Endothelial cell of umbilical vein (primary cell): ENCODE measurements around the gene AREG. TPM values are rescaled to one million over a fixed set of nuclear protein-coding genes. Genes with fewer than 3 reads are reported as not detected.
A peak's percentile ranks its signal among the peaks of the same experiment; 100 is the strongest.

Source experiments
- BruUV-seq: library from RNA; stranded (reverse); fragments of 400-500 nt; replicated peaks from 2 replicates; lab custom pipeline; 2021; lab: Mats Ljungman, UMichigan
- CTCF ChIA-PET: fragments of 300-600, 350-600 bp; sonication (Branson Sonifier 250); formaldehyde crosslinking; loops from one replicate; lab custom pipeline; 2021; ENCODE audit warnings: antibody characterized with exemption, inconsistent platforms; lab: Charles Lee
- POLR2A ChIA-PET: fragments of 300-600, 350-600 bp; sonication (Branson Sonifier 250); formaldehyde crosslinking; loops from one replicate; lab custom pipeline; 2021; ENCODE audit warnings: antibody characterized with exemption, inconsistent platforms; lab: Charles Lee
- DNase-seq: peaks from one replicate; pipeline ENCODE4 v3.0.0-alpha.2; 2011; ENCODE audit warnings: low read depth, low spot score
- FAIRE-seq: peaks from 2 replicates; lab custom pipeline; 2011; peaks lifted over from hg19 to GRCh38; lab: Jason Lieb, UNC
- H2AFZ ChIP-seq: 2 replicates; pipeline ENCODE4 v1.6.0; 2012; ENCODE audit warnings: low read depth, low read length, control low read depth, inconsistent platforms
- H3K27ac ChIP-seq: 2 replicates; pipeline ENCODE4 v1.5.1; 2011; ENCODE audit warnings: low read depth, mild to moderate bottlenecking, control low read depth, low read length, moderate library complexity; ENCODE audit not compliant: insufficient read depth
- H3K27me3 ChIP-seq, 2 experiments: 2 replicates each; pipeline versions ENCODE4 v1.6.0 to v1.6.1; 2011; ENCODE audit warnings: low read length in 2 of 2, mixed read lengths in 1 of 2; ENCODE audit not compliant: control insufficient read depth in 2 of 2, insufficient read depth in 2 of 2
- H3K36me3 ChIP-seq, 2 experiments: 2 replicates in 1 of 2; 3 replicates in 1 of 2; pipeline ENCODE4 v1.5.1; 2011; ENCODE audit warnings: low read length in 2 of 2, mild to moderate bottlenecking in 1 of 2, moderate library complexity in 1 of 2; ENCODE audit not compliant: control insufficient read depth in 2 of 2, insufficient read depth in 2 of 2; ENCODE audit errors: extremely low read depth in 1 of 2
- H3K4me1 ChIP-seq: 3 replicates; pipeline ENCODE4 v1.5.1; 2011; ENCODE audit warnings: mild to moderate bottlenecking, low read length; ENCODE audit not compliant: control insufficient read depth, insufficient read depth; ENCODE audit errors: extremely low read depth
- H3K4me2 ChIP-seq: 2 replicates; pipeline ENCODE4 v1.6.1; 2011; ENCODE audit warnings: low read length, control low read depth, mixed read lengths; ENCODE audit not compliant: insufficient read depth
- H3K4me3 ChIP-seq, 3 experiments: fragments of 200-600 bp in 1 of 3; sonication (generic), shearing (Covaris generic) in 1 of 3; replicated peaks in 1 of 3; 2 replicates each; pipeline ENCODE4 v1.5.1; 2011 to 2016; ENCODE audit warnings: control low read depth in 3 of 3, low read length in 3 of 3, mild to moderate bottlenecking in 2 of 3, inconsistent platforms in 1 of 3, low read depth in 1 of 3, moderate library complexity in 1 of 3; ENCODE audit not compliant: insufficient read depth in 1 of 3
- H3K79me2 ChIP-seq: 2 replicates; pipeline ENCODE4 v1.6.0; 2012; ENCODE audit warnings: low read length, inconsistent platforms; ENCODE audit not compliant: control insufficient read depth, insufficient read depth
- H3K9ac ChIP-seq: replicated peaks from 2 replicates; pipeline ENCODE3; 2011; ENCODE audit warnings: low read length, control low read depth; ENCODE audit not compliant: insufficient read depth; ENCODE audit errors: extremely low read depth
- H3K9me1 ChIP-seq: replicated peaks from 3 replicates; pipeline ENCODE4 v1.6.0; 2011; ENCODE audit warnings: mild to moderate bottlenecking, low read length; ENCODE audit not compliant: control insufficient read depth, insufficient read depth; ENCODE audit errors: extremely low read depth
- H3K9me3 ChIP-seq: replicated peaks from 2 replicates; pipeline ENCODE4 v1.5.1; 2012; ENCODE audit warnings: low read length, inconsistent platforms; ENCODE audit not compliant: control insufficient read depth, insufficient read depth
- H4K20me1 ChIP-seq: replicated peaks from 2 replicates; pipeline ENCODE3; 2011; ENCODE audit warnings: mild to moderate bottlenecking, low read length; ENCODE audit not compliant: control insufficient read depth, insufficient read depth; ENCODE audit errors: extremely low read depth
- CTCF ChIP-seq, 2 donors: IDR thresholded peaks; 1 replicate in 1 of 2; 2 replicates in 1 of 2; pipeline ENCODE4 v1.5.1; 2011; ENCODE audit warnings: low read length in 2 of 2, mild to moderate bottlenecking in 2 of 2, moderate library complexity in 2 of 2, control low read depth in 1 of 2, inconsistent platforms in 1 of 2, low read depth in 1 of 2; ENCODE audit not compliant: insufficient read depth in 1 of 2; ENCODE audit errors: extremely low read depth in 1 of 2
- EZH2 ChIP-seq: IDR thresholded peaks from 2 replicates; pipeline ENCODE4 v1.6.1; 2012; ENCODE audit warnings: borderline replicate concordance, low read depth, mild to moderate bottlenecking, moderate library complexity, low read length, inconsistent platforms; ENCODE audit not compliant: severe bottlenecking
- FOS ChIP-seq: IDR thresholded peaks from 2 replicates; pipeline ENCODE4 v1.6.1; 2011; ENCODE audit warnings: mild to moderate bottlenecking, low read length, moderate library complexity, borderline replicate concordance; ENCODE audit not compliant: insufficient read depth
- GATA2 ChIP-seq: IDR thresholded peaks from 2 replicates; pipeline ENCODE4 v1.7.0; 2011; ENCODE audit warnings: low read depth, mild to moderate bottlenecking, moderate library complexity, mixed read lengths, low read length; ENCODE audit not compliant: insufficient read length, insufficient read depth
- JUN ChIP-seq: IDR thresholded peaks from 2 replicates; pipeline ENCODE4 v1.6.1; 2011; ENCODE audit warnings: borderline replicate concordance, low read depth; ENCODE audit not compliant: insufficient read length, insufficient read depth
- MAX ChIP-seq: IDR thresholded peaks from 2 replicates; pipeline ENCODE4 v1.6.1; 2011; ENCODE audit not compliant: insufficient read depth, insufficient read length
- MYC ChIP-seq: IDR thresholded peaks from one replicate; pipeline ENCODE4 v1.6.1; 2011; ENCODE audit warnings: mild to moderate bottlenecking, low read depth, low read length
- POLR2A ChIP-seq: IDR thresholded peaks from 2 replicates; pipeline ENCODE4 v1.6.1; 2012; ENCODE audit warnings: low read depth, mild to moderate bottlenecking, control low read depth, low read length
- POLR2AphosphoS5 ChIP-seq: IDR thresholded peaks from 2 replicates; pipeline ENCODE4 v1.6.1; 2012; ENCODE audit warnings: low read depth, mild to moderate bottlenecking, control low read depth, low read length, moderate library complexity; ENCODE audit not compliant: insufficient read depth
- dilution Hi-C: fragments of 300-500 bp; cut with MboI; formaldehyde crosslinking; loops from one replicate; pipeline ENCODE4 v1.15.0; 2019; ENCODE audit warnings: low sequenced_read_pairs; ENCODE audit not compliant: extremely low pct_ligation_motif_present
- intact Hi-C: fragments of 100-400 bp; cut with micrococcal nuclease; formaldehyde crosslinking; loops from one replicate; pipeline ENCODE4 v1.10.0; 2022
- polyA plus RNA-seq, 4 experiments: library from polyadenylated mRNA; depleted of rRNA in 3 of 4; stranded (reverse) in 3 of 4; unstranded in 1 of 4; fragments of >200 nt; gene quantifications; 2 replicates each; pipeline versions ENCODE4 v1.2.1 to v1.2.3, GENCODE V29; 2011 to 2012; ENCODE audit warnings: missing spikeins in 1 of 4
- total RNA-seq: library from RNA; stranded (reverse); gene quantifications from 2 replicates; pipeline ENCODE4 v1.2.3, GENCODE V29; 2021

AREG gene
- total and polyA plus RNA-seq, 2 donors (not counting 3 experiments of a cell fraction or from before 2014, with no cell fraction given): 0.17 to 0.55 TPM

DNA sequence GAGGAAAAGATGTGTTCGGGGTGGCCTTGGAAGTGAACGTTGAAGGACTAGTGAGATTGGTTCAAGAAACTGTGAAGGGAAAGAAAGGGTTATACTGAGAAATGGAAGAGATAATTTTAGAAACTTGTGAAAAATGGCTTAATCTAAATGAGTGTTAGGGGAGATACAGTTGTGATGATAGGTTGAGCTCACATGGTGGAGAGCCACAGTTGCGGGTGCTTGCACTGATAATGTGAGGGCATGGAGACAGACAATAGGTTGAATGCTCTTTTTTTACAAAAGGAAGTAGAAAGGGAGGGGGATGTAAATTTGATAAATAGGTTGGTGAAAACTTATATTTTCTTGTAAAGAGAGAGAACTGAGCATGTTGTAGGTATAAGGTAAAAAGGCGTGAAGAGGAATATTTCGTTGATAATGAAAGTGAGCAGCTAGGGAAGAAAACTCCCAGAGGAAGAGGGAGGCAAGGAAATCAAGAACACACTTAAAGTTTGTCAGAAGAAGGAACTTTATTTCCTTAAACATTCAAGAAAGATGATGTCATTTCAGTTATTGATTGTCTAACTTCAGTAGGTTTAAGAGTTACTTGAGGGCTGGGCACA lies 8.2 kb downstream of the AREG start:
- no peaks in the 10 kb centered on the region for H3K9me1 ChIP-seq
- H3K9ac ChIP-seq: no peak overlapping the region
- H3K79me2 ChIP-seq: no peaks in the 10 kb centered on the region
- DNase-seq: no peak
- no peak for TF ChIP-seq MAX
- TF ChIP-seq FOS: no peak
- peaks cover 13% of the 10 kb centered on the region for H3K4me1 ChIP-seq
- POLR2A ChIA-PET: no interaction called here
- H3K9me3 ChIP-seq: no peaks in the 10 kb centered on the region
- FAIRE-seq: no peak
- intact Hi-C loops (loop anchor here (5.0 kb wide), 1 partner anchor 36 kb away; no protein-coding TSS in a partner anchor), dilution Hi-C loops (no loop called here)
- no peak overlapping the region for H3K27ac ChIP-seq
- H3K36me3 ChIP-seq: no peaks in the 10 kb centered on the region
- BruUV-seq: no TSS peak
- H3K4me2 ChIP-seq: no peak overlapping the region
- no peaks in the 10 kb centered on the region for H4K20me1 ChIP-seq
- no peaks in the 10 kb centered on the region for H3K27me3 ChIP-seq
- CTCF ChIA-PET: interaction anchor here (1.4 to 3.9 kb wide), 2 partner anchors 8 to 10 kb away, joined by 4 to 18 read pairs; partner anchors contain the start of gene AREG
- no peak overlapping the region for H2AFZ ChIP-seq
- H3K4me3 ChIP-seq: no peak overlapping the region

DNA sequence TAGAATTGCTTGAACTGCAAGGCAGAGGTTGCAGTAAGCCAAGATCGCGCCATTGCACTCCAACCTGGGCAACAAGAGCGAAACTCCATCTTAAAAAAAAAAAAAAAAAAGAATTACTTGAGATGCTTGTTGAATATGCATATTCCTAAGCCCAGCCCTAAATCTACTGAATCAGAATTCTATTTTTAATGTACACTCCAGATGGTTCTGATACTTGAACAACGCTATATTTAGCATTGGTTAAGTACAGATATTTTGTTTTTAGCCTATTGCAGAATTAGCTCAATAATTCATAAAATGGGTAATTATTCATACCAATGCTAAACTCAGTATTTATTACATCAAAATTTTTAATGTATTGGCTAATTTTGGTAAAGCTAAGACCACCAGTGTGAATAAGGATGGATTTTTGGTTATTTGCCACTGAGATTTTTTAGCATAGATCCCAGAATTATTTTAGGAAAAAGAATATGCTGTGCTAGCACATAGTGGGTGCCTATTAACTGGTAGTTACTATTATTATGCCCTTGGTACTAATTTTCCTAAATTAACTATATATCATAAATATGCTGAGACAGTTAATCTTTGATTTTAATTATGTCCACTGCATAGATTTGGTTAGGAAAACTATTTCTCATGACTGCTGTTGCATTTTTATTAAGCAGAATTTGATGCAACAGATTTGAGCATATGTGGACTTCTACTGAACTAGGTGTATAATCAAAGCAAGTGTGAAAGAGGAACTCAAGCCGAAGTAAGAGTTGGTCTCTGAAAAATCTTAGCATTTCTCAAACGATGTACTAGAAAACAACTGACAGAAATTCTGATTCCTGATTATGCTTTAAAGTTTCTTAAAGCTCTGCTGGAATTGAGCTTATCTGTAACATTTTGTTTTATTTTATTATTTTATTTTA lies 9.2 kb downstream of the AREG start:
- TF ChIP-seq POLR2AphosphoS5 (no peak), MAX (no peak), CTCF (IDR thresholded peaks at IDR 0.05; ENCODE audit: extremely low read depth in 1 of 2, insufficient read depth in 1 of 2, low read depth in 1 of 2, low read length in 2 of 2) (no peak), GATA2 (no peak), JUN (no peak), FOS (no peak), EZH2 (no peak), MYC (no peak), POLR2A (no peak)
- DNase-seq (no peak), FAIRE-seq (peak; percentile 52)
- Histone ChIP-seq H4K20me1 (no peaks in the 10 kb centered on the region), H2AFZ (no peak overlapping the region), H3K9ac (no peak overlapping the region), H3K4me2 (no peak overlapping the region), H3K9me3 (no peaks in the 10 kb centered on the region), H3K9me1 (no peaks in the 10 kb centered on the region), H3K27me3 (no peaks in the 10 kb centered on the region), H3K4me3 (no peak overlapping the region), H3K36me3 (no peaks in the 10 kb centered on the region), H3K4me1 (peaks cover 13% of the 10 kb centered on the region), H3K27ac (no peak overlapping the region), H3K79me2 (no peaks in the 10 kb centered on the region)
- intact Hi-C loops (loop anchor here (5.0 kb wide), 1 partner anchor 37 kb away; no protein-coding TSS in a partner anchor), dilution Hi-C loops (no loop called here)
- no TSS peak for BruUV-seq
- CTCF ChIA-PET: interaction anchor here (1.4 to 3.9 kb wide), 2 partner anchors 9 kb away, joined by 4 to 18 read pairs; partner anchors contain the start of gene AREG
- POLR2A ChIA-PET: no interaction called here
